T-helper 22 cell (primary cell): Measurements from ENCODE around the gene PLAU.
"Not testable (repeated sequence)": the region's sequence is repeated elsewhere in the genome, so short reads cannot be mapped to it uniquely, and the experiment has no call there.

Experiments
- DNase-seq: peaks from one replicate; pipeline ENCODE4 v3.0.0-alpha.2; 2020; ENCODE audit warnings: low read depth

Gene PLAU

DNA sequence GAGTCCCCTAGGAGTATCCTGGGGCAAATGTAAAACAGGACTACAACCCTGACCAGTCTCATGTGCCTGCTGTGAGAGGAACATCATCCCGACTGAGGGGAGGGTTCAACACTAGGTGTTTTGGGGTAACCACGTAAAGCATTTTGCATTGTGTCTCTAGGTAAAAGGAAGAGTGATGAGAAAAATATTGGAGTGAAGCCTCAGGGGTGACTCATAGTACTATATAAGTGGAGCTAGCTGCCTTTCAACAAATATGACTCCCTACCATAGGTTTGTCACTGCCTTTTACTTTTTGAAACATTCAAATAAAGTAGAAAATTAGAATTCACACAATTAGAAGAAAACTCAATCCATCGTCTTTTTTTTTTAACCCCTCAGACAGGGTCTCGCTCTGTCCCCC is 34.0 kb upstream of the PLAU start:
- DNase-seq: no peak

DNA sequence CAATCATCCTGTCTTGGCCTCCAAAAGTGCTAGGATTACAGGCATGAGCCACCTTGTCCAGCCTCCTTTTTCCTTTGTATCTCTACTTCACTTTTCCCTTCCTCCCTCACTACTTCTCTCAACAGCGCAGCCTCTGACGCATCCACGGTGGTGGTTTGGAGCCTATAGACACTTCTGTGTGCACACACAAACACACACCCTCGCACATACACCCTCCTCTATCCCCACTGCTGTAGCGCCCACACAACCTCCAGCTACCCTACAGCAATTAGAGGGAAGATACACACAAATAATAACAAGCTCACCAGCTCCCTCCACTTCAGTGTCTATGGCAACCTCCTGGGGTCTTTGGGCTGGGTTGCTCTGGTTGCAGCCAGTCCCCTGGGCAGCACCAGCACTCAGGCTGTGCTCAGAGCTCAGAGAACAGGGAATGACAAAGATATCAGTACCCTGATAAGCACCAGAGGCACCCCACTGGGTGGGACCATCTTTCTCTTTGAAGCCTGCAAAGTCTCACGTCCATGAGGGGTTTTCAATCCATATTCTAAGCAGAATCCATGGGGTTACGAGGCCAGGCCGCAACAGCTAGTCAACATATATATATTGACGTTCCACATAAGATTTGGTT is 33.3 kb upstream of the PLAU start:
- no peak for DNase-seq

DNA sequence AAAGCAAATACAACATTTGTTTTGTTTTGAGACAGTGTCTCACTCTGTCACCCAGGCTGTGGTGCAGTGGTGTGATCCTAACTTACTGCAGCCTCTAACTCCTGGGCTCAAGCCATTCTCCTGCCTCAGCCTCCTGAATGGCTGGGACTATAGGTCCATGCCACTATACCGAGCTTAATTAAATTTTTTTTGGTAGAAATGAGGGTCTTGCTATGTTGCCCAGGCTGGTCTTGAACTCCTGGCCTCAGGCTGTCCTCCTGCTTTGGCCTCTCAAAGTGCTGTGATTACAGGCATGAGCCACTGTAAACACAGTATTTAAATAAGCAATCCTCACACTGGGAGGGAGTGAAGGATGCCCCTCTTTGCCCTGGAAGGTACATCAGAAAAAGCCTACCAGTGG is 32.6 kb upstream of the PLAU start:
- no peak for DNase-seq

DNA sequence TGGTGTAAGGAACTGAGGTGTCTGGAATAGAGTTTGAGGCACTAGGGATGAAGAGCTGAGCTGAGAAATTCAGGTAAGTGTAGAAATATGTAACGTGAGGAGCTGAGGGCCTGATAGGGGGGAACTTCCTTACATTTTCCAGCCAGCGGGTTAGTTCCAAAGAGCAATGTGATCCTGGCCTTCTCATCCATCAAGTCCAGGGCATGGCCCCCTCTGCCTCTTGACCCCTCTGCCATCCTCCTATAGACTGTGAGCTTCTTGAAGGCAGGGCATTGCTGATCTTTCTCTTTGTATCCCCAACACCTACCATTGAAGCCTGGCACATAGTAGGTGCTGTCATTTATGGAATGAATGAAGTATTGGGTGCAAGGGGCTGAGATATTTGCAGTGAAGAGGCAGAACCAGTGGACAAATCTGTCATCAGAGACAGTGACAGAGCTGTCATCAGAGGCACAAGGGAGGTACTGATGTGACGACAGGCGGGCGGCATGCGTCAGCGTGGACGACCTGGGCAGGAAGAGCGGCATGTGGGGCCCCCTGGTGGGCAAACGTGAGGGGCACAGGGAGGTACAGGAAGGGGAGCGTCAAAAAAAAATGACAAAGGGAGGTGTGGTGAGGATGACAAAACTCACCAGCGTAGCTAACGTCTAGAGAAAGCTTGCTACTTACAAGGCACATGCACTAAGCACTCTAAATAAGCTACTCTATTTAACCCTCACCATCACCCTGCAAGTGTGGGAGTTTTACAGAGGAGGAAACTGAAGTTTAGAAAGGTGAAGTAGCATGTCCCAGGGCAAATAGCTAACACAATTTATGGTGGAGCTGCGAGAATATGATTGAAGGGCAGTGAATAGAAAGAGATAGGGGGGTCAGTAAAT is 31.4 kb upstream of the PLAU start:
- peak; percentile 86 for DNase-seq

DNA sequence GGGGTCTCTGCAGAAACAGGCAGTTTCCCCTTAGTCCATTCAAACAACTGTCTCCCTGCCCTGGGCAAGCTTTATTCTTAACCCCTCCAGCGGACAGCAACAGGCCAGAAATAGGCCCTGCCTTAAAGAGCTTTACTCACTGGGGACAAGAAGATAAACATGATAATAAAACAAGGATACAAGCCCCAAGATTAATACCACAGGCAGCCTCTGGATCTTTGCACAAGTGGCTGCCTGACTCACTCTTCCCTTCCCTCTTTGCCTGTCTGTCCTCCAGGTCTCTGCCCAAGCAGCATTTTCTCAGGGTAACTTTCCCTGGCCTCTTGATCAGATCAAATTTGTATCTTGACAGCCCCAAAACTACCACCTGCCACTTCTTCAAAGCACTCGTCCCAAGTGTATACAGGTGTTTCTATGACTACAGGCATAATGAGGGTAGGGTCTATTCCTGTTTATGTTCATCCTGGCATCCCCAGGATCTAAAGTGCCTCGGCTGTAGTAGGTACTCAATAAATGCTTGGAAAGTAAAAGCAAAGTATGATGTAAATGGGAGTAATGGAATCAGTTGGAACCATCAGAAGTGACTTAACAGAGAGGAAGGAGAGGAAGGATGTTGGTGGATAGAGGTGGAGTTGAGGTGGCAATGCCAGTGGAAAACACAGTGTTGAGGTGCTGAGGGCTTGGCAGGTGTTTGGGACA is 29.6 kb upstream of the PLAU start:
- no peak for DNase-seq

DNA sequence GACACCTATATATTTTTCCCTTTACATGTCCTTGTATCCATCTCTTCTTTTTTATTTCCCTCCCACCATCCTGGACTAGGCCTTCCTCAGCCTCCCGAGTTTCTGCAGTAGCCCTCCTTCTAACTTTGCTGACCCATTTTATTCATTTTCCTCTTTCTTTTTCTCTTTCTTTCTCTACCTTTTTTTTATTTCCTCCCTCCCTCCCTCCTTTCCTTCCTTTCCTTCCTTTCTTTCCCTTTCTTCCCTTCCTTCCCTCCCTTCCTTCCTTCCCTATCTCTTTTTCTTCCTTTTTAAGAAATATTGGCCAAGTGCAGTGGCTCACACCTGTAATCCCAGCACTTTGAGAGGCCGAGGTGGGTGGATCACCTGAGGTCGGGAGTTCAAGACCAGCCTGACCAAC is 26.9 kb upstream of the PLAU start:
- no peak for DNase-seq

DNA sequence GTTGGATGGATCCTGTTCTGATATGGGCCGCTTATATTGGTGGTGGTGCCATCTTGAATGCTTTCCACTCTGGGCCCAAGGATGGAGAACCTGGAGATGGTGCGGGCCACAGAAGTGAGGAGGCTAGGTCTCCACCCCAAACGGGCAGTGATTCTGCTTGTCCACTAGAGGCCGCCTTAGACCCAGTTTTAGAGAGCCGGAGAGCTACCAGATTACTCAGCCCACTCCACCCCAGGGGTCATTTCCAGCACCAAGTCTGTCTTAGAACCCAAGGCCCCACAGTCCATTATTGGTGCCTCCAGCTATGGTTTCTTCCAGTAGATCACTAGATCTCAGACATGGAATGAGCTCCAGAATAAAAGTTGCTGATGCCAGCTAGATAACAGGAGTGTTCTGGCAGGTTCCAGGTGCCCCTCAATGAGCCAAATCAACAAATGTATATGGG is 24.8 kb upstream of the PLAU start:
- peak; percentile 29 for DNase-seq

DNA sequence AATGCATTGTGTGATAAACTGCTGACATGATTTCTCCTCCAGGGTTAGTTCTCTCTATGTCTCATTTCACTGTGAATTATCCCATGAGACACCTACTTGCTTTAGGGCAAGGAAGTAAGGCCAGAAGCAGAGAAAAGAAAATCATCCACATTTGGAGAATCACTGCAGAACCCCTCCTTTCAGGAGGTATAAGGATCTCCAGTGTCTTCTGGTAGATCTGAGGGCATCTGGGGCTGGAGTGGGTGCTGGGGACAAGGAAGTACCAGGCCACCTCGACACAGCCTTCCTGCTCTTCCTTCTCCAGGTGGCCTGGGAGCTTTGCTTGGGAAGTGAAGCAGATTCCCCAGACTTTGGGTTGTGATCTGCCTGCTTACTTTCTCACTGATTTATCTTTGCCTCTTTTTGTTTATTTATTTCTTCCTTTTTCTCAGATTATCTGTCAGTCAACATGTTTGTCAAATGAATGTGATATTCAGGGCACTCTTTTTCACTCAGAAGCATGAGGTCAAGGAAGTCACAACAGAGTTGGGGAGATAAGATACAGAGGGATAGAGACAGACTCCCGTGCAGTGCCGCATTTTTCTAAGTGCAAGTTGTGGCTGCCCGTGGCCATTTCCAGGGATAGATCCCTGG is 24.2 kb upstream of the PLAU start:
- no peak for DNase-seq

DNA sequence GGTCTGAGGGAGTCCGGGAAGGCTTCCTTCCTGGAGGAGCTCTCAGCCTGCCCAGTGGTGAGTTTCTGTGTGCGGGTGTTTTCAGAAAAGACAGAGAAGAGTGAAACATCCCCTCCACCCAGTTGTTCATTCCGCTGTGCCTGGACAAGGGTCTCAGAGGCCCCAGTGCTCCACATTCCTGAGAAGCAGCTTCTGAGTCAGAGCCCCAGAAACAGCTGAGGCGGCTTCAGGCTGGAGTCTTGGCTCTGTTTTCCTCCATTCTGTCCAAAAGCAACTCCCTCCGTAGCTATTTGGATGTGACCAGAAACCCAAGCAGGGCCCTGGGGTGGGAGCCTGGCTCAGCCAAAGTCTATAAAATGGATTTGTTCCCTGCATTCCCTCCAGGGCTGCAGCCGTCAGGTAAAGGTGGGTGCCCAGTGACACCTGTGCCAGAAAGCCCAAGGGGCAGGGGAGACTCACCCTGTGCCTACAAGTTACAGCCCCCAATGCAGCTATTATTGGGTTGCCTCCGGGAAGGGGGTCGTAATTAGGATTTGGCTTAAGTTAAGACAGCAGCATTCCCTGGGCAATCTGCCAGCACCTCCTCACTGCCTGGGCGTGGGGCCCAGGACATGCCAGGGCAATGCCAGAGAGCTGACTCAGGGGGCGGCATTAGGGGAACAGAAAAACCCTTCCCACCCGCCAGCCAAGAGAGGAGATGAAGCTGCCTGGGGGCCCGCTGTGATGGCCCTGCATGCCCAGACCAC is 23.5 kb upstream of the PLAU start:
- DNase-seq: no peak

DNA sequence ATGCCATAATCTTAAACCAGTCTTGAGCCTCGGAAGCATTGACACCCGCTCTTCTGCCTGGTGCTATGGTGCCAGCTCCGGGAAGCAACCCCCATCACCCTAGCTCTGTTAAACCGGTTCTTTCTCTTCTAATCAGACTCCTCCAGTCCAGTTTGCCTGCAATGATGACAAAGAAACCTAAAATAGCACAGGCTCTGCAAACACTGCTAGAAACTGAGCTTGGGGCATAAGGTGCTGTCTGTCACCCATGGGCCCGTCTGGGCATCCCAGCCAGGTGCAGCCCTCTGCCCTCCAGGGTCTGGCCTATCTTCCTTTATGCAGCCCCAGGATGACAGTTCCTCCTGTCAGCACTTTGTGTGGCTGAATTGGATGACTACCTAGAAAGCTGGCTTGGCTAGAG is 22.4 kb upstream of the PLAU start:
- no peak for DNase-seq

DNA sequence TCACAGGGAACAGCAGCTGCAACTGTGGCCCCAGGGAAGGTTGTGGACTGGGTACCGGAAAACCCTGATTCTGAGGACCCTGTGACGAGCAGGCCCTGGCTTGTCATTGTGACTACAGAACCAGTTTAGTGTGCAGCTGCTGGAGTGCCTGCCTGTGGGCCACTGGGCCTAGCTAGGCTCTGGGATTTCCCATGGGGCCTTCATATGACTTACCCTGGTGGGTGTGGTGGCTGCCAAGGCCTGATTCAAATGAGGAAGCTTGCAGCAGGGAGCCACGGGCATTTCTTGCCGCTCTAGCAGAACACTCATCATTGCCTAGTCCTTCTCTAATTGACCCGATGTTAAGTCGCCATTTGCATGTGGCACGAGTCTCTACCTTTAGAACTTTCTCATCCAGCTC is 21.9 kb upstream of the PLAU start:
- no peak for DNase-seq

DNA sequence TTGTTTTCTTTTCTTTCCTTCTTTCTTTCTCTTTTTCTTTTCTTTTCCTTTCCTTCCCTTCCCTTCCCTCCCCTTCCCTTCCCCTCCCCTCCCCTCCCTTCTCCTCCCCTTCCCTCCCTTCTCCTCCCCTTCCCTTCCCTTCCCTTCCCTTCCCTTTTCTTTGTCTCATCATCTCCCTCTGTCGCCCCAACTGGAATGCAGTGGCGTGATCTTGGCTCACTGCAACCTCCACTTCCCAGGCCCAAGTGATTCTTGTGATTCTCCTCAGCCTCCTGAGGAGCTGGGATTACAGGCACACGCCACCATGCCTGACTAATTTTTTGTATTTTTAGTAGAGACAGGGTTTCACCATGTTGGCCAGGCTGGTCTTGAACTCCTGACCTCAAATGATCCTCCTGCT is 21.5 kb upstream of the PLAU start:
- not testable (repeated sequence) for DNase-seq

DNA sequence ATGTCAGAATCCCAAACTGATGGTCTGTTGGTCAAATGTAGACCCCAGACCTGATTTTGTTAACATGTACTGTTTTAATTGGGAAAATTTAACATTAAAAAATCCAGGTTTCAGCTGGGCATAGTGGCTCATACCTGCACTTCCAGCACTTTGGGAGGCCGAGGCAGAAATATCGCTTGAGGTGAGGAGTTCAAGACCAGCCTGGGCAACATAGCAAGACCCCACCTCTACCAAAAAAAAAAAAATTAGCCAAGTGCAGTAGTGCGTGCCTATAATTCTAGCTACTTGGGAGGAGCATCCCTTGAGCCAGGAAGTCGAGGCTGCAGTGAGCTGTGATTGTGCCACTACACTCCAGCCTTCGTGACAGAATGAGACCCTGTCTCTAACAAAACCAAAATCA is 20.7 kb upstream of the PLAU start:
- DNase-seq: no peak

DNA sequence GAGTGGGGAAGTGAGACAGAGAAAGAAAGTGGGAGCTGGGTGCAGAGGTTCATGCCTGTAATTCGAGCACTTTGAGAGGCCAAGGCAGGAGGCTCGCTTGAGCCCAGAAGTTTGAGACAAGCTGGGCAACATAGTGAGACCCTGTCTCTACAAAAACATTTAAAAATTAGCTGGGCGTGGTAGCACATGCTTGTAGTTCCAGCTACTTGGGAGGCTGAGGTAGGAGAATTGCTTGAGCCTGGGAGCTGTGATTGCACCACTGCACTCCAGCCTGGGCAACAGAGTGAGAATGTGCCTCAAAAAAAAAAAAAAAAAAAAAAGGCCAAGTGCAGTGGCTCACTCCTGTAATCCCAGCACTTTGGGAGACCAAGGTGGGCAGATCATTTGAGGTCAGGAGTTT is 20.1 kb upstream of the PLAU start:
- not testable (repeated sequence) for DNase-seq

DNA sequence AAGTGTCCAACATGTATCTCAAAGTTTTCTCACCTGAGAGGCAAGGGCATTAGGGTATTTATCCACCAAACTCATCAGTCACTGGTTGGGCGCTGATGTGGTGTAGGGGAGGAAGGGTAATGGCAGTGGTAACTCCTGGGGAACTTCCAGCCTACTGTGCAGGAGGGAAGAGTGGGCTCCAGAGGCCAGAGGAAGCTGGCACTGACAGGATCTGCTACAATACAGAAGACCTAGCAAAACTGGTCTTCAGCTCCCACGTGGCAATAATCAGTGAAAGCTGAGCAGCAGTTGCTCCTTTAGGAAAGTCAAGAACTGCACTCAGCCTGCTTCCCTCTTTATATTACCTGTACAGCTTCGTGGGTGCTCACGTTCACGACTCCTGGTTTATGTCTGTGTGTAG is 19.4 kb upstream of the PLAU start:
- DNase-seq: no peak

DNA sequence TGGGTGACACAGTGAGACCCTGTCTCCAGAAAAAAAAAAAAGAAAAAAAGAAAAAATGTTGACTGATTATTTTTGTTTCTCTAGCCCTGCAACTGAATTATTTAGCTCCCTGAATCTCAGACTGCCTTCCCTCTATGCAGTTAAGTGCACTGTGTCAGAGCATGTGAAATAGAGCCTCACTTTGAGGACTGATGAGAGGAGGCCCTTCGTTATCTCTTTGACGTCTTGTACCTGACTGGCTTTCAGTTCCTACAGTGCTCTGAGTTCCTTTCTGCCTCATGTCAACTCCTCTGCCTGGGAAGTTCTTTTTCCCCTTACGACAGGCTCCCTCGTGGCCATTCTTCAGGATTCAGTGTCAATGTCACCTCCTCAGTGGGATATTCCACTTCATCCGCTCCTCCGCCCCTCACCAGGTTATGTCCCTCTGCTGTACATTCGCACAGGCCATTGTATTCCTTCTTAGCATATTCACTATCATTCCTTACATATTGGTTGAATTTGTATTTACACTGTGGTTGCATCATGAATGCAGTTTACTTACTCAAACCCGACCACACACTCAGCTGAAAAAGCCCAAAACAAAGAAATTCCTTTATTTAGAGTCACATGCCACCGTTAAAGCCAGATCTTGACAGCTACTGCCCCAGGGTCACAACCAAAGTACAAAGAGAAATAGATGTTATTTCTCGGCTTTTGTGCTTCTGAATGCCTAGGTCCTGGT is 18.5 kb upstream of the PLAU start:
- no peak for DNase-seq

DNA sequence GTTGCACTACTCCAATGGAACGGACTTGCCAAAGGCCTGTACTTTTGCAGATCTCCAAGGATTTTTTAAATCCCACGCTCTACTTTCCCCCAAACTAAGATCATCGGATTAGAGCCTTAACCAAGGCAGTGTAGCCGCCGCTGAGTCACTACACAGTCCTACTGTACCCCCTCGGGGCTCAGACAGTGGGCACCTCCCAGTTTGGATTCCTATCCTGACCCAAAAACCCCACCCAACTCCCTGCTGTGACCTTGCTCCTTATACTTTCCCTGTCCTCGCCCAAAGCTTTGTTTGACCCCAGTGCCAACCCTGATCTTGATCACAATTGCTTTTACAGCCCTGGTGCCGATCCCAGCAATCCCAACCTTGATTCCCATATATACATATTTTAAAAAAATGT is 17.5 kb upstream of the PLAU start:
- DNase-seq: no peak

DNA sequence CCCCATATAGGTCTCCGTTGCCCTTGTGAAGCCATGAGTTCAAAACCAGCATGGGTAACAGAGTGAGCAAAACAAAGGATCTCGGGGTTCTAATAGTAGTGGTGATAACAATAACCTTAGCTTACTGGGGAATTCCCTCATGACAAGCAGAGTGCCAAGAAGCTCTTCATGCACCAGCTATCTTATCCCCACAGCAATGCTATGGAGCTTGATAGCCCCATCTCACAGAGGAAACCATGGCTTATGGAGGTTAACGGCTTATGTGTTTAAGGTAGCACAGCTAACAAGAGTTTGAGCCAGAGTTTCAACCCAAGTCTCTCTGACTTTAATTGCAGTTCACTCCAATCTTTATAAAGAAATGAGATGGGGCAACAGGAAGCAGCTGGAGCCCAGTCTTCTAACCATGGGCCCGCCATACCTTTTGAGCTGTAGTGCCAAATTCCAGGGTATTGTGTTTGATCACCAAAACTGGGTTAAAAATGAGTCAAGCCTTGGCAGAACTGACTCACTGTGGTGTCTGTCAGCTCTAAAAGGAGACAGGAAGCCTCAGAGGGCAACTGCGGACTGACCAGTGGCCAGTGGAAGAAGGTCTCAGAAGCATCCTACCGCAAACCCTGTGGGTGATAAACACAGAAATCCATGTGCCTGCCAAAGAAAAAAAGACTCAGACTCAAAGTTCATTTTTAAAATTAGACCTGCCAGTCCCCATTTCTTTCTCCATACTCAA is 16.5 kb upstream of the PLAU start:
- no peak for DNase-seq

DNA sequence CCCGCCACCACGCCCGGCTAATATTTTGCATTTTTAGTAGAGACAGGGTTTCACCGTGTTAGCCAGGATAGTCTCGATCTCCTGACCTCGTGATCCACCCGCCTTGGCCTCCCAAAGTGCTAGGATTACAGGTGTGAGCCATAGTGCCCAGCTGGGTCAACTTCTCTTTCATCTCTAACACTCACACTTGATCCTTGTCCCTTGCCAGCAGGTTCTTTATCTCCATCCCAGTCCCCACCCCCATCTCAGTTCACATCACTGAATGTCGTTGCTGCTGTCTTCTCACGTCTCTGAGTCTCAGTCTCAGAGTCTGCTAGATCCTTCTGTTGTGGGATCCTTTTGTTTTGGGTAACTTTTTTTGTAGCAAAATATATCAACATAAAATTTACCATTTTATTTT is 15.6 kb upstream of the PLAU start:
- DNase-seq: not testable (repeated sequence)

DNA sequence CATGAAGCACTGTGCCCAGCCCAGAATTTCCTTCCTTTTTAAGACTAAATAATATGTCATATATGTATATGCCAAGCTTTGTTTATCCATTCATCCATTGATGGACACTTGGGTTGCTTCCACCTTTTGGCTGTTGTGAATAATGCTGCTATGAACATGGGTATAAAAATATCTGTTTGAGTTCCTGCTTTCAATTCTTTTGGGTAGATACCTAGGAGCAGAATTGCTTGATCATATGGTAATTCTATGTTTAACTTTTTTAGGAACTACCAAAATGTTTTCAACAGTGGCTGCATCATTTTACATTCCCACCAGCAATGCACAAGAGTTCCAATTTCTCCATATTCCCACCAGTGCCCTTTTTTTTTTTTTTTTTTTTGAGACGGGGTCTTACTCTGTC is 13.2 kb upstream of the PLAU start:
- no peak for DNase-seq
